ENCODE results near the gene VPS16. TPM values are rescaled to one million over a fixed set of nuclear protein-coding genes. Genes with fewer than 3 reads are reported as not detected.

Gene VPS16
- polyA plus RNA-seq, 1 donor from 2014 or later, result 117 TPM

GRCh38 chr20:2805689-2806350, 34.7 kb upstream of the VPS16 start:
- H3K4me2 ChIP-seq (ENCODE audit: low read length), result no peak overlapping the region
- H3K9ac ChIP-seq (ENCODE audit: low read length), result no peak overlapping the region
- TF ChIP-seq POLR2AphosphoS5 (IDR thresholded peaks at IDR 0.05) (no peak), REST (IDR thresholded peaks at IDR 0.05; ENCODE audit: borderline replicate concordance) (no peak), MXI1 (conservative IDR thresholded peaks at IDR 0.05; ENCODE audit: poor library complexity, severe bottlenecking) (no peak), RAD21 (conservative IDR thresholded peaks at IDR 0.05) (no peak), EZH2 (IDR thresholded peaks at IDR 0.05; ENCODE audit: borderline replicate concordance, insufficient read depth, low read length, poor library complexity, severe bottlenecking) (no peak), SMC3 (conservative IDR thresholded peaks at IDR 0.05; ENCODE audit: poor library complexity) (no peak), TAF1 (IDR thresholded peaks at IDR 0.05; ENCODE audit: low read depth) (no peak), CTCF (IDR thresholded peaks at IDR 0.05; ENCODE audit: poor library complexity, severe bottlenecking) (no peak), EP300 (conservative IDR thresholded peaks at IDR 0.05; ENCODE audit: poor library complexity, severe bottlenecking) (no peak)
- no peak overlapping the region for H3K27ac ChIP-seq (ENCODE audit: low read length)
- H3K4me3 ChIP-seq (ENCODE audit: low read length), result no peak overlapping the region
- no peaks in the 10 kb centered on the region for H3K79me2 ChIP-seq (replicated peaks; ENCODE audit: insufficient read depth, low read length)
- no peaks in the 10 kb centered on the region for H3K36me3 ChIP-seq (ENCODE audit: insufficient read depth, low read length)
- no peaks in the 10 kb centered on the region for H4K20me1 ChIP-seq (ENCODE audit: insufficient read depth)
- H3F3A ChIP-seq (ENCODE audit: insufficient read depth, low read length, poor library complexity, severe bottlenecking), result no peaks in the 10 kb centered on the region
- H3K27me3 ChIP-seq (ENCODE audit: insufficient read depth, low read depth, low read length), result peaks cover 57% of the 10 kb centered on the region
- no peaks in the 10 kb centered on the region for H3K9me2 ChIP-seq (ENCODE audit: insufficient read depth, low read length)
- no peaks in the 10 kb centered on the region for H3K9me3 ChIP-seq (ENCODE audit: low read length)
- H2AFZ ChIP-seq (ENCODE audit: low read depth, low read length), result no peak overlapping the region

GRCh38 chr20:2806351-2806701, 34.2 kb upstream of the VPS16 start:
- Histone ChIP-seq H2AFZ (ENCODE audit: low read depth, low read length) (no peak overlapping the region), H3K36me3 (ENCODE audit: insufficient read depth, low read length) (no peaks in the 10 kb centered on the region), H4K20me1 (ENCODE audit: insufficient read depth) (no peaks in the 10 kb centered on the region), H3K4me2 (ENCODE audit: low read length) (no peak overlapping the region), H3F3A (ENCODE audit: insufficient read depth, low read length, poor library complexity, severe bottlenecking) (no peaks in the 10 kb centered on the region), H3K4me3 (ENCODE audit: low read length) (no peak overlapping the region), H3K27ac (ENCODE audit: low read length) (no peak overlapping the region), H3K27me3 (ENCODE audit: insufficient read depth, low read depth, low read length) (peaks cover 52% of the 10 kb centered on the region), H3K9me3 (ENCODE audit: low read length) (no peaks in the 10 kb centered on the region), H3K9me2 (ENCODE audit: insufficient read depth, low read length) (no peaks in the 10 kb centered on the region), H3K79me2 (replicated peaks; ENCODE audit: insufficient read depth, low read length) (no peaks in the 10 kb centered on the region), H3K9ac (ENCODE audit: low read length) (no peak overlapping the region)
- TF ChIP-seq EZH2 (IDR thresholded peaks at IDR 0.05; ENCODE audit: borderline replicate concordance, insufficient read depth, low read length, poor library complexity, severe bottlenecking) (no peak), CTCF (IDR thresholded peaks at IDR 0.05; ENCODE audit: poor library complexity, severe bottlenecking) (no peak), MXI1 (conservative IDR thresholded peaks at IDR 0.05; ENCODE audit: poor library complexity, severe bottlenecking) (no peak), EP300 (conservative IDR thresholded peaks at IDR 0.05; ENCODE audit: poor library complexity, severe bottlenecking) (no peak), POLR2AphosphoS5 (IDR thresholded peaks at IDR 0.05) (no peak), SMC3 (conservative IDR thresholded peaks at IDR 0.05; ENCODE audit: poor library complexity) (no peak), RAD21 (conservative IDR thresholded peaks at IDR 0.05) (no peak), REST (IDR thresholded peaks at IDR 0.05; ENCODE audit: borderline replicate concordance) (no peak), TAF1 (IDR thresholded peaks at IDR 0.05; ENCODE audit: low read depth) (no peak)

Data from neural cell (in vitro differentiated cells).